GM18519 (cell line): Measurements from ENCODE around the gene NIPSNAP3A.

Source experiments
- ATAC-seq: cut with Tn5 transposase; IDR thresholded peaks from one replicate; pipeline ENCODE4 v1.9.1; 2021; ENCODE audit warnings: mild to moderate bottlenecking, moderate library complexity; ENCODE audit not compliant: unreplicated experiment, low FRiP score

The NIPSNAP3A gene

GRCh38 chr9:104774132-104774531 is 26.6 kb downstream of the NIPSNAP3A start:
- ATAC-seq, result no peak

- ATAC-seq, result peak; percentile 88
Measured at GRCh38 chr9:104774831-104775573, 27.5 kb downstream of the NIPSNAP3A start.

- peak; percentile 72 for ATAC-seq
Measured at GRCh38 chr9:104775574-104775936, 28.1 kb downstream of the NIPSNAP3A start.

GRCh38 chr9:104775976-104776375 is 28.5 kb downstream of the NIPSNAP3A start:
- no peak for ATAC-seq

GRCh38 chr9:104776797-104777196 is 29.3 kb downstream of the NIPSNAP3A start:
- ATAC-seq, result no peak

GRCh38 chr9:104778802-104779201 is 31.3 kb downstream of the NIPSNAP3A start:
- no peak for ATAC-seq

- ATAC-seq, result no peak
Measured at GRCh38 chr9:104779334-104779733, 31.9 kb downstream of the NIPSNAP3A start.

- no peak for ATAC-seq
Measured at GRCh38 chr9:104779946-104780535, 32.6 kb downstream of the NIPSNAP3A start.

- peak; percentile 50 for ATAC-seq
Measured at GRCh38 chr9:104780796-104781395, 33.4 kb downstream of the NIPSNAP3A start.

- ATAC-seq, result no peak
Measured at GRCh38 chr9:104783588-104783987, 36.1 kb downstream of the NIPSNAP3A start.

GRCh38 chr9:104784098-104784497 is 36.6 kb downstream of the NIPSNAP3A start:
- peak; percentile 72 for ATAC-seq

- ATAC-seq, result no peak
Measured at GRCh38 chr9:104786293-104786692, 38.8 kb downstream of the NIPSNAP3A start.

- no peak for ATAC-seq
Measured at GRCh38 chr9:104787306-104788015, 40.0 kb downstream of the NIPSNAP3A start.

- no peak for ATAC-seq
Measured at GRCh38 chr9:104788251-104788650, 40.8 kb downstream of the NIPSNAP3A start.

- no peak for ATAC-seq
Measured at GRCh38 chr9:104794070-104794469, 46.6 kb downstream of the NIPSNAP3A start.

GRCh38 chr9:104795082-104795481 is 47.6 kb downstream of the NIPSNAP3A start:
- ATAC-seq, result no peak

- no peak for ATAC-seq
Measured at GRCh38 chr9:104795857-104796256, 48.4 kb downstream of the NIPSNAP3A start.

- no peak for ATAC-seq
Measured at GRCh38 chr9:104798209-104798995, 50.9 kb downstream of the NIPSNAP3A start.

- ATAC-seq, result no peak
Measured at GRCh38 chr9:104800068-104800785, 52.7 kb downstream of the NIPSNAP3A start.

- no peak for ATAC-seq
Measured at GRCh38 chr9:104802110-104802509, 54.6 kb downstream of the NIPSNAP3A start.
